Choroid plexus epithelial cell (primary cell): ENCODE measurements around the gene ALK.

Experiments
- DNase-seq: peaks from one replicate; pipeline ENCODE4 v3.0.0-alpha.2; 2010; ENCODE audit warnings: low read depth
- H3K4me3 ChIP-seq: 2 replicates; pipeline ENCODE4 v1.5.1; 2011; ENCODE audit warnings: low read depth, mild to moderate bottlenecking, control low read depth, low read length, moderate library complexity
- TF ChIP-seq, protein P1 (sequence below): conservative IDR thresholded peaks from 2 replicates; pipeline ENCODE4 v1.5.1; 2011; ENCODE audit warnings: low read depth, mild to moderate bottlenecking, control low read depth, inconsistent platforms, low read length, moderate library complexity

The ALK gene

DNA sequence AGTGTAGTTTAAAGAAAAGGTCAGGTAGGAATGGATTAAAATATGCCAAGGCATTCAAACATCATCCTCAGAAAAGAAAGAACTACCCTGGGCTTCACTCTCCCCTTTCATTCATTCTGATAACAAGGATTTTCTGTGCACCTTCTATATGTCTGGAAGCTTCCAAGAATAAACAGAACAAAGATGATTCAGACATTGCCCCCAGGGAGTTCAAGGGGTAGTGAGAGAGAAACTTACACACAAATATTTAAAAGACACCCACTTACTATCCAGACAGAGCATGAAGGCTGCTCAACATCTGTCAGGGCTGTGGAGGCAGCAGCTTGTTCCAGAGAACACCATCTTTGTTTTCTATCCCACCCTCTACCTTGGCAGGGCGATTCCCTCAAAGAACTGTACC is 140.5 kb downstream of the ALK start:
- peak; percentile 28 for DNase-seq
- no peak overlapping the region for H3K4me3 ChIP-seq
- TF ChIP-seq, protein P1, sequence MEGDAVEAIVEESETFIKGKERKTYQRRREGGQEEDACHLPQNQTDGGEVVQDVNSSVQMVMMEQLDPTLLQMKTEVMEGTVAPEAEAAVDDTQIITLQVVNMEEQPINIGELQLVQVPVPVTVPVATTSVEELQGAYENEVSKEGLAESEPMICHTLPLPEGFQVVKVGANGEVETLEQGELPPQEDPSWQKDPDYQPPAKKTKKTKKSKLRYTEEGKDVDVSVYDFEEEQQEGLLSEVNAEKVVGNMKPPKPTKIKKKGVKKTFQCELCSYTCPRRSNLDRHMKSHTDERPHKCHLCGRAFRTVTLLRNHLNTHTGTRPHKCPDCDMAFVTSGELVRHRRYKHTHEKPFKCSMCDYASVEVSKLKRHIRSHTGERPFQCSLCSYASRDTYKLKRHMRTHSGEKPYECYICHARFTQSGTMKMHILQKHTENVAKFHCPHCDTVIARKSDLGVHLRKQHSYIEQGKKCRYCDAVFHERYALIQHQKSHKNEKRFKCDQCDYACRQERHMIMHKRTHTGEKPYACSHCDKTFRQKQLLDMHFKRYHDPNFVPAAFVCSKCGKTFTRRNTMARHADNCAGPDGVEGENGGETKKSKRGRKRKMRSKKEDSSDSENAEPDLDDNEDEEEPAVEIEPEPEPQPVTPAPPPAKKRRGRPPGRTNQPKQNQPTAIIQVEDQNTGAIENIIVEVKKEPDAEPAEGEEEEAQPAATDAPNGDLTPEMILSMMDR = no peak

DNA sequence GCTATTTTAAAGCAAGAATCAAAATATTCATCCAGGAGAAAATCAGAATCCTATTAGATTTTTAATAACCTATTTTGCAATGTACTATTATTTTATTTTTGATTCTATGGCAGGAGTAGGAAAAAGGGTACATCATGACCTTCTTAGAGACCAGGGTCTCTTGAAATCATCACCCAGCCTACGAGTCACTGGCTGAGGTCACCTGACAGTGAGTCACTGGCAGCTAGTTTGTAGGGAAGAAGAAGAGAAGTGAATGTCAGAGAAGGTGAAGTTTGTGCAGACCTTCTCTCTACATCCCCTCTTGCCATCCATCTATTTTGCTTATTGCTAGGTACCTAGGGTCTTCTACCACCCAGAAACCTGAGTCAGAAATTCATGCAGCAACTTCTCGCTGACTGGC is 144.2 kb downstream of the ALK start:
- no peak overlapping the region for H3K4me3 ChIP-seq
- TF ChIP-seq, protein P1 = no peak
- DNase-seq = peak; percentile 15

DNA sequence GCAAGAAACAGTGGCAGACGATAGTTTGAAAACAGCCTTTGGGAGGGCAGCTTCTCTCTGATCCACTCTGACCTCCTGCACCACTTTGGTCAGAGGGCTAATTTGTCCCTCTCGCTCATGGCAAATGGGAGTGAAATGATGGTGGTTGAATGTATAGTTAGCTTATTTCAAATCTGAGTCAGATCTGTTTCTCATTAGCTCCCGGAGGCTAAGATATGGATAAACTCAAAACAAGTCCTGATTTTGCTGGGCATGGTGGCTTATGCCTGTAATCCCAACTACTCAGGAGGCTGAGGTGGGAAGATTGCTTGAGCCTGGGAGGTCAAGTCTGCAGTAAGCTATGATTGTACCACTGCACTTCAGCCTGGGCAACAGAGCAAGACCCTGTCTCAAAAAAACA is 145.0 kb downstream of the ALK start:
- TF ChIP-seq, protein P1 = no peak
- H3K4me3 ChIP-seq = no peak overlapping the region
- no peak for DNase-seq

DNA sequence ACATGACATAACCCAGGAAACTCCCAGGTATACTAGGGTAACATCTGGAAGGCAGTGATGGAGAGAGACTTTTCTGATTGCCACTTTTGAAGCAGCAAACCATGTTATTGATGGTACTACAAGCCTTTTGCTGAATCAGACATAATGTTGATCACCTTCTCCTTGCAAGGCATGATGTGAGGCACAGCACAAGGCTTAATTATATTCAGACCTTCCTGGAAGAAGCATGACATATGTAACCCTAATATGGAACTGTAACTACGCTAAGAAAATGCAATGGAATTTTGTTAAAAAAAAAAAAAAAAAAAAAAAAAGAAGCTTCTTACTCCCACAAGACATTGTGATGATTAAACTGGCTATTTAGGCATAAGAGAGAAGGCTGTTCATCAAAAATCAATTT is 145.4 kb downstream of the ALK start:
- no peak for DNase-seq
- no peak overlapping the region for H3K4me3 ChIP-seq
- TF ChIP-seq, protein P1 = no peak

GRCh38 chr2:29774624-29775023 is 146.8 kb downstream of the ALK start:
- TF ChIP-seq, protein P1 = no peak
- DNase-seq = no peak
- H3K4me3 ChIP-seq = no peak overlapping the region

DNA sequence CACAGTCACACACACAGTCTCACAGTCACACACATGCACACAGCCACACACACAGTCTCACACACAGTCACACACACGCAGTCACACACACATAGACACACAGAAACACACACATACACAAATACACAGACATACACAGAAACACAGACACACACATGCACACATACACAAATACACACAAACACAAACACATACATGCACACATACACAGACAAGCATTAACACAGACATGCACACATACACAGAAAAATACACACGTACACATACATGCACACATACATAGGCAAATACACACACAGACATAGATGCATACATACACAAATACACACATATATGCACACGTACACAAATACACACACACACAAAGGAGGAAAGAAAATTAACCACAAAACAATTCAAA is 150.5 kb downstream of the ALK start:
- no peak for DNase-seq
- TF ChIP-seq, protein P1 = no peak
- H3K4me3 ChIP-seq = no peak overlapping the region

DNA sequence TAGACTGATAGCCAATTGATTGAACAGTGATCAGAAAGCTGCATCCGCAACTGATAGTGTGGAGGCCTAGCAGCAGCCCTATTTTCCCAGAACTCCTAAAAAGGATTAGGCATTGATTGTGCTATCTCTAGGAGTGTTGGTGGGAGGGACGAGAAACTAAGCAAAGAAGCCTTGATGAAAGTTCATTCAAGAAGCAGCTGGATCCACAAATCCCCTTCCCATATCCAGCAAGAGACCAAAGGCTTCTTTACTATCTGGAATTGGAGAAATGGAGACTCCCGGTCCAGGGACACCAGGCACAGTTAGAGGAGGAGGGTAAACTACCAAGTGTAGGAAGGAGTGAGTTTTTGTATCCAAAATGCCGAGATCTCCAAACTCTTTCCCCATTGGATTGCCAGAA is 151.5 kb downstream of the ALK start:
- no peak overlapping the region for H3K4me3 ChIP-seq
- DNase-seq = no peak
- TF ChIP-seq, protein P1 = no peak
